ENCODE measurements around the gene NRXN3.
"Not testable (repeated sequence)": the region's sequence is repeated elsewhere in the genome, so short reads cannot be mapped to it uniquely, and the experiment has no call there.

NRXN3 gene

GRCh38 chr14:79730196-79730595, 1560.0 kb downstream of the NRXN3 start:
- no peak for DNase-seq

- DNase-seq: no peak
These were observed 1560.8 kb downstream of the NRXN3 start for GRCh38 chr14:79730953-79731352.

GRCh38 chr14:79732911-79733655, 1562.9 kb downstream of the NRXN3 start:
- DNase-seq: no peak

GRCh38 chr14:79734151-79734550, 1564.0 kb downstream of the NRXN3 start:
- no peak for DNase-seq

DNA sequence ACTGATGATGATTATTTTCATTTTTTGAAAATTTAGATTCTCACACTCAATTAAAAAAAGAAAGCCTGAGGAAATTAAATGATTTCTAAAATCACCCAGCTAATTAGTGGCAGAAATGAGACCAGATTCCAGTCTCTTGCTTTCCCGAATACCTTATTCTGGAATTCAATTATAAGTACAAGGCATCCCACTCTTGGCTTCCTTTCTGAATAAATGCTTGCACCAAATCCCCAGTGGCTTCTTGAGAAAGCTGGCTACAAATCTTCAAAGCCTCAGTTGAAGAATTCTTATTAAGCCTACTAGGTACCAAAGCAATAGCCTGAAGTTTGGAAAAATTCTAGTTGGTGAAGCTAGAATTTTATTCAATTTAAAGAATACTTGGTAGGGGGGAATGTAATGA, 1564.5 kb downstream of the NRXN3 start:
- DNase-seq: no peak

- no peak for DNase-seq
These were observed 1564.9 kb downstream of the NRXN3 start for GRCh38 chr14:79735121-79735520.

GRCh38 chr14:79740066-79740601, 1570.0 kb downstream of the NRXN3 start:
- no peak for DNase-seq

GRCh38 chr14:79742142-79742541, 1572.0 kb downstream of the NRXN3 start:
- DNase-seq: no peak

DNA sequence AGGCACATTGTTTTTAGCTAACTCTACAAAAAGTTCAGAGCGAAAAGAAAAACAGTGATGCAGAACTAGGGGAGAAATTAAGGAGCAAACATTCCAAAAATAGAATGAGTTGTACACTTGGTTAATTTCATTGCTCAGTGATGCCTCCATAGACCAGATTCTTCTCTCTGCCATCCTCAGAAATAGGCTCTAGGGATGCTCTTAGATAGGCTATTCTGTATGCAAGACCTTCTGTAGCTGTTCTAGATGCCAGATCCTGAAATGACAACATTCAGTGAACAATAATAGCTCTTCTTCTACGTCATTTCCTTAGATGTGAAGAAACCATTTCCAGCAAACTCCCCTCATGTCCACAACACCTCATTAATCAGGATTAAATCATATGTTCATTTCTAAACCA, 1574.9 kb downstream of the NRXN3 start:
- DNase-seq: no peak

DNA sequence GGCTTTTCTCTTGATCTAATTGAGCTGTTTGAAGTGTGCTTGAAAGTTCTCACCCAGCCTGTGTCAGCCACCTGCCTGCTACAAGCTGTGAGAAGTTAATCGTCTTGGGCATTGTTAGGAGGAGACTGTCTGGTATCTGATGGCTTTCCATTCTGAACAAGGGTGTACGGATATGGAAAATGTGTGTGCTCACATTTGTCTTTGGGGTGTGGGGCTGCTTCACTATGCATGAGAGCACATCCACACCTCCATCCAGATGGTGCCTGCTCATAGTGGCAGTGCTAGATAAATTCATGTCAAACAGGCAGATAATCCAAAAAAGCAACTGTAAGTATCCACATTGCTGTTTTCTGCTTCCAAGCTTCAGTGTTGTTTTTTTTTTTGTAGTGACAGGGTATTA, 1578.9 kb downstream of the NRXN3 start:
- DNase-seq: no peak

- no peak for DNase-seq
These were observed 1588.8 kb downstream of the NRXN3 start for GRCh38 chr14:79758985-79759384.

DNA sequence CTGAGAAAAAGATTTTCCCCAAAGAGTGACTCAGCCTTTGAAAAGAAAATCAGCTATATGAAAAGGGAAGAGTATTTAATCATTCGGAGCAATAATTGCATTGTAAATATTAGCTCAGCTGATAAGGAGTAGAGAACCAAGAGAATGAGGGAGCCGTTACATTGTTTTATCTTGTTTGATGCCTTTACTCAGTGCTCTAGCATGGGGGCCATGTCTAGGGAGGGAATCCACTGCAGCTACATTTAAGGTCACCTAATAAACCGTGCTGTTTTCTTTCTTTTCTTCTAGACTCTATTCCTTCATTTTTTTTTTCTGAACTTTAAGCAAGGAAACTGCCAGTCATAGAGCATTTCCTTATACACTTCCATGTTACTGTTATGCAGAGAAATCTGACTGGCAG, 1594.2 kb downstream of the NRXN3 start:
- no peak for DNase-seq

DNA sequence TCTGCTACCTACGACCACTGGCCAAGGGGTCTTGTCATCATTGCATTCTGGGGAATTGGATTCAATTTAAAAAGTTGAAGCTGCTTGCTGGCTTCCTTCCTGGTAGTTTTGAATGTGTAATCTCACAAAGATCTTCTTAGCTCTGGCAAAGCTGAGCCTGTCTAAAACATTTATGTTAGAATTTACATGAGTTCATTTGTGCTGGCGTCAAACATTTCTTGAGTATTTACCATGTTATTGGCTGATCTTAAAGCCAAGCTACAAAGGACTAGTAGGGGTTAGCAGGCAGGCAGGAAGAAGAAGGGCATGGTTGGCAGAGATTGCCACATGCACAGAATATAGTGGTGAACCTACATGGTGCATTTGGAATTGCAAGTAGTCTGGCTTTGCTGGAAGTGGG, 1596.3 kb downstream of the NRXN3 start:
- no peak for DNase-seq

- no peak for DNase-seq
These were observed 1597.1 kb downstream of the NRXN3 start for GRCh38 chr14:79767251-79767650.

DNA sequence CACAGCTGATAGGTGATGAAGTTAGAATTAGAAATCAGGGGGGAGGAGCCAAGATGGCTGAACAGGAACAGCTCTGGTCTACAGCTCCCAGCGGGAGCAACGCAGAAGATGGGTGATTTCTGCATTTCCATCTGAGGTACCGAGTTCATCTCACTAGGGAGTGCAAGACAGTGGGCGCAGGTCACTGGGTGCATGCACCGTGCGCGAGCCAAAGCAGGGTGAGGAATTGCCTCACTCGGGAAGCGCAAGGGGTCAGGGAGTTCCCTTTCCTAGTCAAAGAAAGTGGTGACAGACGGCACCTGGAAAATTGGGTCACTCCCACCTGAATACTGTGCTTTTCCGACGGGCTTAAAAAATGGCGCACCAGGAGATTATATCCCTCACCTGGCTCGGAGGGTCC, 1597.5 kb downstream of the NRXN3 start:
- not testable (repeated sequence) for DNase-seq

GRCh38 chr14:79781882-79782281, 1611.7 kb downstream of the NRXN3 start:
- no peak for DNase-seq

DNA sequence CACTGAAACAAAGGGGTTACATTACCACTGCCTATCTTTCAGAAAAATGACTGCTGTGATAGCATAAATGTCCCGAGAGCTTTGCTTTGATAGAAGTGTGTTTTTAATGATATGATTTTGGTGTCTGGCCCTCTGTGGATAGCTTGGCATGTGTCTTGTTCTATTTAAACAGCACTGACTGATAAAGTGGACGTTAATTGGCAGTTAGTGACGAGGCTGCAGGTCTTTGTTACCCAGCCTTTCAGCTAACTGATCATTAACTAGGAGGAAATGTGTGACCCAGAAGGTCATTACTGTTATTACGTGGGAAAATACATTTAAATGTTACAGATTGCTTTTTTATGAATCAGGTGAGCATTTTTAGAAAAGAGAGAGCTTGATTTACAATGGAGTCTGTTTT, 1612.9 kb downstream of the NRXN3 start:
- DNase-seq: no peak

DNA sequence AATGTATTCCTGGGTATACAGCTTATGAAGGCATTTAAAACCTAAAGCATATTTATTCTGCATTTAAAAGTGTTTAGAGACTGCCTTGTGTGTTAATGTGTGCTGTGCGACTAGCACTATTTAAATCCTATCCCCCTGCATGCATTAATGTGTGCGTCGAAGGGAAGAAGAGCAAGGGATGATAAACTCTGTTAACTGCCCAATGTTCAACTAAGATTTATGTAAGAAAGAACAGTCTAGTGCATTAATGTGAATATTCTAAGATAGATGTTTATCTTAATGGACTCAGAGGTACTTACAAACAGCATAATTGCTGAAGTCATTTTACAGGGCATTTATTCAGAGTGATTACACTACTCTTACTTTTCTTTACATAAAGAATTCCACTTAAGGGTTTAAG, 1616.3 kb downstream of the NRXN3 start:
- DNase-seq: no peak

- DNase-seq: no peak
These were observed 1618.2 kb downstream of the NRXN3 start for GRCh38 chr14:79788346-79788745.

- no peak for DNase-seq
These were observed 1621.0 kb downstream of the NRXN3 start for GRCh38 chr14:79791055-79791732.

- no peak for DNase-seq
These were observed 1631.9 kb downstream of the NRXN3 start for GRCh38 chr14:79802093-79802492.

- no peak for DNase-seq
These were observed 1635.5 kb downstream of the NRXN3 start for GRCh38 chr14:79805636-79806035.

- peak in 1 of 2 donors; percentile 72 for DNase-seq
These were observed 1639.9 kb downstream of the NRXN3 start for GRCh38 chr14:79809849-79810612.
